ENCODE measurements around the gene MAD1L1.
"Not testable (repeated sequence)": the region's sequence is repeated elsewhere in the genome, so short reads cannot be mapped to it uniquely, and the experiment has no call there.

The MAD1L1 gene

DNA sequence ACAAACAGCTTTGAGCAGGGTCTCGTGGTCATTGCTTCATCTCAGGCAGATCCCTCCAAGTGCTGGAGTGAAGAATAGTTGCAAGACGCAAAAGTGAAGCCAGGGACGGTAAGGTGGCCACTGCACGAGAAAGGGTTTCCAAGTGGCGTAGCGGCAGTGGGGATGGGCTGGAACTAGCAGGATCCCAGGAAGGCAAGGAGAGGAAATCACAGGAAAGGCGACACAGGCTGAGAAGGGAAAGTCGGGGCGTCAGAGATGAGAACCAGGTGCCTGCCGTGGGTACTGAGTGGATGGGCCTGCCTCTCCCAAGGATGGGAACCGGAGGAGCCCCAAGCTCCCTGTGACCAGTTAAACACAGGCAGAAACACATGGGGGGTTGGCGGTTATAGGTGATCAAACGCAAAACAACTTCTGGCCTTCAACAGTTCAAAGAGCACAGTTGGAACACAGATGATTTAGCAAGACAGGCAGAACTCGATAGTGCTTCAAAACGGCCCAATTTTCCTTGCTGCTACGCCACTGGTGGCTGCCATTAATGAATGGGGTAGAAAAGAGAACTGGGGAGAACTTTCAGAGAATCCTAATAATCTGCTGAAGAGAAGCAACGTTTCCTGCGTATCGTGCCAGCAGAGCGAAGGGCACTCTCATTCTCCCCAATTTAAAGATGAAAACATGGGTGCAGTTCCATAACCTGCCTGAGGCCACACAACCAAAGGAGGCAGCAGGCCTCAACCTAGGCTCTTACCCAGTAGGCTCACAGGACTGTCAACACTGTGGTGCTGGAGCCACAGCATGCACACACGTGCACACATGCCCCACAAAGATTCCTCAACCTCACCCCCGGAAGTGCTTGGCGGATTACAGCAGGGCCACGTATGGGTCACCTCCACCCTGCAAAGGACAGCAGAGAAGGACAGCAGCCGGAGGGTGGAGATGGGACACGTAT, 61.9 kb downstream of the MAD1L1 start:
- no peak for DNase-seq

- no peak for DNase-seq
Measured at GRCh38 chr7:2169923-2170575, 62.7 kb downstream of the MAD1L1 start.

DNA sequence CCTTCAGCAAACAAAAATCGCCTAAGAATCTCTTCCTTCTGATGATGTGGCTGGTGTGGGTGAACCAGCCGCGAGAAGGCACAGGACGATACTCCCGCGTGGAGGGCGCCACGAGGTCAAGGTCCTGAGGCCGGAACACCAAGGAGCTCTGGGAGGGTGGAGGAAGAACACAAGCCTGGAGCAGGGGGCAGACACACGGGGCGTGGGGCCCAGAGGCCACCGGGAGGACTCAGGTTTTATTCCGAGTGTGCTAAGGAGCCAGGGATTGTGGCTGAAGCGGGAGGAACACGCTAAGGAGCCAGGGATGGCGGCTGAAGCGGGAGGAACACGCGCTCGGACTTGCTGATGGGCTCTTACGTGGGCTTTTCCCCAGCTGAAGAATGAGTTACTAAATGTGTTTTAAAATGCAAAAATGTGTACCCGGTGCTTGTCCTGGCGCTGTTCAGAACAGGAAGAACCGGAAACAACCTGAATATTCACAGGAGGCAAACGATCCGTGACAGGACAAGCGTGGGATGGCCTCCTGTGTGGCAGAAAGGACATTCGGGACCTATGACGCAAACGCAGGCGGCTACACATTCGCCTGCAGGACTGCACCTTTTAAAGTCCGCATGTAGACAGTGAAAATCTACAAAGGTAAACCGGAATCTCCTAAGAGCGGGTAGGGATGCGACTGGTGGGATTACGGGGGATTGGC, 64.0 kb downstream of the MAD1L1 start:
- no peak for DNase-seq

DNA sequence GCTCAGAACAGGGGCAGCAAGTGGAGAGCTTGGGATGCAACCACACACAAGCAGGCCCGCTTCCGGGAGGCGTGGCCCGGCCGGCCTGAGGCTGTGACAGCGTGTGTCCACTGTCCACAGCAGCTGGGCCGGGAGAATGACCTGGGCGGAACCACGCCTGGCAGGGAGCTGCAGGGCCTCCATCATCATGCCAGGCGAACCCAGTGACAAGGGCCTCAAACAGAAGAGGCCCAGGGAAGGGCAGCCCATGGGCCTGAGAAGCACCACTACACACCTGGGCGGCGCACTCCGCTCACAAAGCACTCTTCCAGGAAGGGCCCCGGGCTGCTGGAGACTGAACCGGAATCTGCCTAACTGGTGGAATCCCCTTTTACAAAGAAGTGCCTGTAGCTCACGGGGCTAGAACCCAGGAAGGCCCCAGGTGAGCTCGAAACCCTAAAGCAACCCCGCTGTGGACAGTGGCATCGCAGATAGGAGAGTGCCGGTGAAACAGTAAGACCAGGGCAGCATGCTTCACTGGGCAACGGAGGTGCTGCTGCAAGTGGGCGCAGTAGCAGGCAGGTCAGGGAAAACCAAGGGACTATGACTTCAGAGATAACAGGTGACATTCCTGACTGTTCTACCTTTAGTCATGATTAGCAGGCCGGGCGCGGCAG, 66.0 kb downstream of the MAD1L1 start:
- no peak for DNase-seq

DNA sequence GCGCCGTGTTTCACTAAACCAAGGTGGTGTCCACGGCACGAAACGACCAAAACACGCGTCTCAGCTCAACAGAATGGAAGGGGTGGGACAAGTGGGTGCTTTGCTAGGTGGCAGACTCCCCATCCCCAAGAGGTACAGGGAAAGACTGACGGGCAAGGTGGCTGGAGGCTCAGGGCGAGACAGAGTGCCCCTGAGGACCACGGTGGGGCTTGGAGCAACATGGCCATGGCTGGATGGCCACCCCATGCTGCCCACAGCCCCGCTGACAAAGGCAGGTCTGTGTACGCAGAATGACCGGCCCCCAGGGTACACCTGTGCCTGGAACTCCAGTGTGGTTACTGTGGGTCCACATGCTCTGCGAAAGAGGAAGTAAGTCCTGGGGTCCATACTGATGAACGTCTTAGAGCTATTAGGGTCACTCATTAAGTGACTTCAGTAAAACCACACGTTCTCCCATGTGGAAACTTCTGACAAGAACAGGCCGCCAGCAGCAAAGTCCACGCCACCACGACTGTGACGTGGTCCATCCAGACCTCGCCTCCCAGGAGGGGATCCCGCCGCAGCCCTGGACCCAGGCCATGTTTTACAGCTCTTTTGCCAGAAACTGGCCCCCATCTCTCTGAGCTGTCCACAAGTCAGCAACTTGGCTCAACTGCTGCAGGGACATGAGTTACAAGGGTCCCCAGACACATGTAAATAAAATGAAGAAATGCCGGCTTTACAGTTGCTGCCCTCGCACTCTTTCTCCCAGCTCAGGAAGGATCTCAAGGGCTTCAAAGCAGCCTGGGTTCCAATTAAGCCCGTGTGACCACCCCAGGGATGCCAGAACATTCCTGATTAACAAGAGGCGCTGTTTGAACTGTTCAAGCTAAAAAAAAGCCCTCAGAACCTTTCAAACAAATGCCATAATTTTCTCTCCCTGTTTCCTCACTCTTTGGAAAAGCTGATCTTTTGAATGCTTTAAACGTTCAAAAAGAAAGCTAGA, 66.8 kb downstream of the MAD1L1 start:
- DNase-seq, result peak; percentile 52

DNA sequence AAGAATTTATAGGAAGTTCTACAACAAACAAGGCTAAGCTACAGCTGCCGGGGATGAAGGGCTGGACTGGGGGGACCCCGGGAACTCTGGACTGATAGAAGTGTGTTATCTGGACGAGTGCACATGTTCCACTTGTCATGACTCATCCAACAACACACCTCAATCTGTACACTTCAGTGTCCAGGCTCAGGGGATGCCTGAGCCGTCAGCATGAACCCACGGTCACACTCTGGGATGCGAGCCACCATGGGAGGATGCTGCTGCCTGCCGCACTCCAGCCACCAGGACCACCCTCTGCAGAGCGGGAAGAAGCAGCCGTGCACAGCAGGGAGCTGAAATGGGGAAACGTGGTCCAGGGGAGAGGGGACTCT, 67.5 kb downstream of the MAD1L1 start:
- DNase-seq, result no peak

- no peak for DNase-seq
Measured at GRCh38 chr7:2164646-2165045, 68.1 kb downstream of the MAD1L1 start.

GRCh38 chr7:2163600-2164555, 68.9 kb downstream of the MAD1L1 start:
- DNase-seq, result no peak

- no peak for DNase-seq
Measured at GRCh38 chr7:2162959-2163358, 69.8 kb downstream of the MAD1L1 start.

DNA sequence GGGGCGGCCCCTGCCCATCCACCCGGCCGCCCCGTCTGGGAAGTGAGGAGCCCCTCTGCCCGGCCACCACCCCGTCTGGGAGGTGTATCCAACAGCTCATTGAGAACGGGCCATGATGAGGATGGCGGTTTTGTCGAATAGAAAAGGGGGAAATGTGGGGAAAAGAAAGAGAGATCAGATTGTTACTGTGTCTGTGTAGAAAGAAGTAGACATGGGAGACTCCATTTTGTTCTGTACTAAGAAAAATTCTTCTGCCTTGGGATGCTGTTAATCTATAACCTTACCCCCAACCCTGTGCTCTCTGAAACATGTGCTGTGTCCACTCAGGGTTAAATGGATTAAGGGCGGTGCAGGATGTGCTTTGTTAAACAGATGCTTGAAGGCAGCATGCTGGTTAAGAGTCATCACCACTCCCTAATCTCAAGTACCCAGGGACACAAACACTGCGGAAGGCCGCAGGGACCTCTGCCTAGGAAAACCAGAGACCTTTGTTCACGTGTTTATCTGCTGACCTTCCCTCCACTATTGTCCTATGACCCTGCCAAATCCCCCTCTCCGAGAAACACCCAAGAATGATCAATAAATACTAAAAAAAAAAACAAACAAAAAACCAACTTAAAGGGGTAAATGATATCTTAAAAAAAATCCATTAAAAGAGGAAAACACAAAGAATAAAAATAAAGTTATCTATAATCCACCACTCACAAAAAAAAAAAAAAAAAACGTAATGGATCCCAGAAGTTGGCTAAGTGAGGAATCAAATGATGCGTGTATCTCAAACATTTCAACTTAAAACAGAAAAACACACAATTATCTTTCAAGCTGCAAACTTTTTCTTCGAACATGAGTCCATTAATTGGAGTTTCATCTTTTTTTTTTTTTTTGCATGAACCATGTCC, 70.5 kb downstream of the MAD1L1 start:
- not testable (repeated sequence) for DNase-seq

DNA sequence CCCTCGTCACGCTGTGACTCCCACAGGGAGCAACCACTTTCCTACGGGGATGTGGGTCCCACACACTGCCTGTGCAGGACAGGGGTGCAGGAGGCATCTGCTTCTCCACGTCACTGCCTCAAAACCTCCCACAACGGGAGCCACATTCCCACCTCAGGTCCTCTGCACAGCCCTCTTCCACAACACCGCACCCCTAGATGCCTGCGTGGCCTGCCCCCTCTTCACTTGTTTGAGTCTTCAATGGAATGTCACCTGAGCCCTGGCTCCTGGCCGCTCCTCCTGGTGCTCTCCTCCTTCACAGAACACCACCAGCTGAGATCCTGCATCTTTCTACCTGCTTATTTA, 73.6 kb downstream of the MAD1L1 start:
- DNase-seq, result no peak

DNA sequence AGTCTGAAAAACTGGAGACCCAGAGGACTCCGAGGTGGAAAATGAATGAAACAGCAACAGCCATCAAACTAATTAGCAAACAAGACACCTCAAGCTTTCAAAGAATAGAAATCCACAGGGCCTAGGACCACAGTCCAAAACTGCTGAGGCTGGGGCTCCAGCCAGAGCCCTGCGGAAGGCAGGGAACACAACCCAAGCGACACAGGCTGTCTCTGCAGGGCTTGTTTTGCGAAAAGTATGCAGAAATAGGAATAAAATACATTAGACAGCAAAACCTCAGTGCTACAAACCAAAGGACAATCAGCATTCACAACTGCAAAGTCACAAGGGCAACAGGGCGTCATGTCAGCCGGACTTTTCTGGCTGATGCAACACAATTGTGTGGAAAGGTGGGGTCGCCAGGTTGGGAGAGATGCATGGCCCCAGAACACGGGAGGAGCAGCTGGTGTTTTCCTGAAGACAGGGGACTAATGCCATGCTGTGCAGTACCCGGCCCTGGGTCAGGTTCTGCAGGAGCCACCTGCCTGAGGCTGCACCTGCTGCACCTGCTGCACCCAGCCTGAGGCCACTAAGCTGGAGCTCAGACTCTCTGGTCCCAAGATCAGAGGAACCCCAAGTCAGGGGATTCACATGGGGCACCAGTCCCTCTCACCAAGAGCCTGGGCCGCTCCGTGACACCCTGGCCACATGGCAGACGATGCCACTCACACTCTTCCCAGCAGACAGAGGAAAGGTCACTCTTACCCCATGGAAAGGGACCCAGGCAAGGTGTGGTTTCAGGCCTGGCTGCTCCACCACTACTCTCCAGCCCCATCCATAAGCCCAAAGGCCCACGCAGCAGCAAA, 74.2 kb downstream of the MAD1L1 start:
- no peak for DNase-seq

DNA sequence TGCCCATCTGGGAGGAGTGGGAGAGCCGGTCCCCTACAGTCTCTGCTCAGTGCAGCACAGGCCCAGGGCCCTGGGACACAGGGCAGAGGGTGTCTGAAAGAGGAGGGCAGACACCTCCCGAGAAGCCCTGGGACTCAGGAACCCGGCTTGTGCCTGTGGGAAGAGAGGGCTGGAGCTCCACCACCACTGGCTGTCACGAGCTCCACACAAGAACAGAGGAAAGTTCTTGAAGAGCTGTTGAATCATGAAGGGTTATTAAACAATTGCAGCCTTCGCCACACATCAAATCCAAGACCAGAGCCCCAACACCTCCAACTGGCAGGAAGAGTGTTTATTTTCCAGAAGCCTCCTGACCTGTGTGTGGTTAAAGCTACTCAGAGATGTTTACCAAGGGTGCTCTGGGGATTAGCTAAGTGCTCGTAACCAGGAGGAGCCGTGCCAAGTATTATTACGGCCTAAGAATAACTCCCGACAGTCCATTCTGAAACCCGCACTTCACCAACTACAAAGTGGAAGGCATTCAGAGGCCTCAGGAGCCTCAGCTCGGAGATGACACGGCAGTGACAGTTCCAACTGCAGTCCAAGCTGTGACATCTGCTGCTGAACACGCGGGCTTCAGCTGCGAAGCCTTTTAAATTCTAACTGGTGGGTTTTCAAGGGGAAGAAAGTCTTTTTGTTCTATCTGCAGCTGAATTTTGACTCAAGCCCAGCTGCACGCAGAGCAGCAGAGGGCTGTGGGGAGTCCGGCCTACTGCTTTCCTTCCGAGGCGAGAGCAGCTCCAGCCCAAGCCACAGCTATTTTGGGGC, 75.1 kb downstream of the MAD1L1 start:
- DNase-seq, result peak; percentile 51

GRCh38 chr7:2156756-2157472, 75.8 kb downstream of the MAD1L1 start:
- no peak for DNase-seq

- no peak for DNase-seq
Measured at GRCh38 chr7:2154831-2155230, 77.9 kb downstream of the MAD1L1 start.

DNA sequence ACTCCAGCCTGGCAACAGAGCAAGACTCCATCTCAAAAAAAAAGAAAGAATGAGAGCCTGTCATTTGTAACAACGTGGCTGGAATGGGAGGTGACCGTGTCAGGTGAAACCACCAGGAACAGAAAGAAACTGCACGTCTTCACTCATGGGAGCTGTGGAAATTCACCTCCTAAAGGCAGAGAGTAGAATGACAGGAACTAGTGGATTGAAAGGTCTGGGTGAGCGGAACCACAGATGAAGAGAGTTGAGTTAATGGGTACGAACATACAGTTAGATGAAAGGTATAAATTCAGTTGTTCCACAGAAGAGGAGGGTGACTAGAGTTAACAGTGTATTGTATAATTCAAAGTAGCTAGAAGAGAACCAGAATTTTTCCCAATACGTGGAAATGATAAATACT, 78.6 kb downstream of the MAD1L1 start:
- no peak for DNase-seq

DNA sequence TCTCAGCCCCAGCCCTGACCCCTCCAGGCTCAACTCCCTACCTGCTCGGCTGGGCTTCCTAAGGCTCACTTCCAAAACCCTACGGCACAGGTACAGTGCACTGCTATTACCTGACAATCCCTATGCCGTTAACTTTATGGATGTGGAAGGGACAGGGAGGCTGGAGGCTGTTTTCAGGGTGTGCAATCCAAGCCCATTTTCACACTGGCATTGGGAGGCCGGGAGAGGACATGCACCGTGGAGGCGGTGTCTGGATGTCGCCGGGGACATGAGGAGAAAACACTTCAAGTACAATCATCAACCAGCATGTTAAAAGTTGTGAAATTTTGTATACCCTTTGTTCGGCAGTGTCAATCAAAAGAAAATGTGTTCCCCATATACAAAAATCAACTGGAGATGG, 80.1 kb downstream of the MAD1L1 start:
- no peak for DNase-seq
